ENCODE results near the gene RGS1.

RGS1 gene

DNA sequence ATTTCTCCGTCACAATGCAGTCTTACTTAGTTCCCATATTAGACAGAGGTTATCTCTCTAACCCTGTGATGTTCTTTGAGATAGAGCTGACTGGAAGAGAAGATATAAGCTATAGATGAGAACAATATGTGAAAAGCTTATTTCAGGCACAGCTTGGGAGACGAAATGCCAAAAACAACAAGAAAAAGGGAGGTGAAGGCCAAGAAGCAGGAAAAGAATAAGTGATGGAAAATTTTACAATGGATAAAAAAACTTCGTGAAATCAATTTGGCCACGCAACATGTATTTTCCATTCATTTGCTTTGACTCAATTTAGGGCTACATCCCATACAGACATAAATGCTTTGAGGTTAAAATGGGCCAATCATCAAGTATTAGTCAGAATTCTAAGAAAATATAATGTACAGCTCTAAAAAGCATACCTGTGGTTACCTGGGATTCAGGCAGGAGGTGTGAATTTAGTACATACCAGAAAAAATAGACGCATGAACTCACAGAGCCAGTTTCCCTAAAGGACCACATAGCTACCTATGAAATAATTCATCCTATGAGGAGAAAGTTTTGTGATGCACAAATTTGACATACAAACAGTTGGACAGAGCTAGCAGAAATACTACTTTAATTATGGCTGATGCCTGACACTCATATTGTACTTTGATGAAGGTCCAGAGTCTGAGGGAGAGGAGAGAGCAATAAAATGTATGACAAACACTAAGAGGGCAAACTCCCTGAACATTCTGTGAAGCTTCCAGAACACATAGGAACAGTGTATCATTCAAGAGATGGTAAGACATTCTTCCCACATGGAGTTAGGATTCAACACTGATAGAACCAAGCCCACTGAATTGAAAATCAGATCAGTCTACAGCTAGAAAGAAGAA lies 12.1 kb downstream of the RGS1 start:
- Histone ChIP-seq H3K27ac (ENCODE audit: extremely low read depth, low read depth, low read length) (no peak overlapping the region), H3K36me3 (ENCODE audit: control insufficient read depth in 2 of 2, insufficient read depth in 1 of 2, low read length in 2 of 2) (no peaks in the 10 kb centered on the region)
- POLR2A ChIA-PET = no interaction called here

DNA sequence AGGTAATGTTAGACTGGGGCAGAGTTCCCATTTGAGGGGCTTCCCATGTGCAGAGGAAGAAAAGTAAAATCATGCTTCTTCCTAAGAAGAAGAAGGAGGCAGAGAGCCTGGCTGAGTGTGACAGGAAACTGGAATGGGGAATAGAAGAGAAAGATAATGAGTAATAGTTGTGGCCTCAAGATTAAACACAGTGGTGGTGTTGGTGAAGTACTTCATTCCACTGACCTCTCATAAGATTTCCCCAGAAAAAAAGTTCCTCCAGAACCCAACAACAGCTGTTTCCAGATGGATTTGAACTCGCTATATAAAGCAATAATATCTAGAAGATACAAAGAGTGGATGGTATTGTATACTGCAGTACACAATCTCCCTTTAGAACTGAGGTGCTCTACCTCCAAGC lies 13.0 kb downstream of the RGS1 start:
- ChIA-PET CTCF (no interaction called here), POLR2A (no interaction called here)
- Histone ChIP-seq H3K27ac (ENCODE audit: extremely low read depth, low read depth, low read length) (no peak overlapping the region), H3K4me3 (ENCODE audit: low read depth, low read length) (no peak overlapping the region), H3K9me3 (ENCODE audit: control insufficient read depth, insufficient read depth, low read depth, low read length) (no peaks in the 10 kb centered on the region), H3K36me3 (ENCODE audit: control insufficient read depth in 2 of 2, insufficient read depth in 1 of 2, low read length in 2 of 2) (no peaks in the 10 kb centered on the region), H3K4me1 (ENCODE audit: control insufficient read depth, insufficient read depth, low read length) (no peaks in the 10 kb centered on the region)
- TF ChIP-seq GLIS1 (tag by site-specific recombination; IDR thresholded peaks at IDR 0.05) (no peak), ZNF664 (tag by site-specific recombination; IDR thresholded peaks at IDR 0.05) (no peak), ZNF529 (tag by site-specific recombination; IDR thresholded peaks at IDR 0.05; ENCODE audit: insufficient replicate concordance) (no peak), ZNF214 (tag by site-specific recombination; IDR thresholded peaks at IDR 0.05; ENCODE audit: borderline replicate concordance) (no peak), MEIS1 (CRISPR knock-in tag; IDR thresholded peaks at IDR 0.05; ENCODE audit: borderline replicate concordance) (no peak), ZNF132 (tag by site-specific recombination; IDR thresholded peaks at IDR 0.05; ENCODE audit: borderline replicate concordance) (no peak), ZNF792 (tag by site-specific recombination; IDR thresholded peaks at IDR 0.05) (no peak), ZNF169 (tag by site-specific recombination; IDR thresholded peaks at IDR 0.05) (no peak), ZNF560 (tag by site-specific recombination; IDR thresholded peaks at IDR 0.05; ENCODE audit: borderline replicate concordance) (no peak), BCL11B (tag by site-specific recombination; IDR thresholded peaks at IDR 0.05; ENCODE audit: low read depth) (no peak), ZNF530 (tag by site-specific recombination; IDR thresholded peaks at IDR 0.05; ENCODE audit: low read depth) (no peak), ZNF549 (tag by site-specific recombination; IDR thresholded peaks at IDR 0.05) (no peak), ZNF366 (tag by site-specific recombination; conservative IDR thresholded peaks at IDR 0.05) (no peak), ZNF335 (tag by site-specific recombination; conservative IDR thresholded peaks at IDR 0.05) (no peak), ZNF184 (tag by site-specific recombination; IDR thresholded peaks at IDR 0.05) (no peak)
- TF ChIP-seq, protein P1, sequence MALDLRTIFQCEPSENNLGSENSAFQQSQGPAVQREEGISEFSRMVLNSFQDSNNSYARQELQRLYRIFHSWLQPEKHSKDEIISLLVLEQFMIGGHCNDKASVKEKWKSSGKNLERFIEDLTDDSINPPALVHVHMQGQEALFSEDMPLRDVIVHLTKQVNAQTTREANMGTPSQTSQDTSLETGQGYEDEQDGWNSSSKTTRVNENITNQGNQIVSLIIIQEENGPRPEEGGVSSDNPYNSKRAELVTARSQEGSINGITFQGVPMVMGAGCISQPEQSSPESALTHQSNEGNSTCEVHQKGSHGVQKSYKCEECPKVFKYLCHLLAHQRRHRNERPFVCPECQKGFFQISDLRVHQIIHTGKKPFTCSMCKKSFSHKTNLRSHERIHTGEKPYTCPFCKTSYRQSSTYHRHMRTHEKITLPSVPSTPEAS (tag by site-specific recombination; IDR thresholded peaks at IDR 0.05) = no peak

More for the DNA sequence above, 12.1 kb downstream of the RGS1 start:
- no peaks in the 10 kb centered on the region for H3K4me1 ChIP-seq (ENCODE audit: control insufficient read depth, insufficient read depth, low read length)
- no peak overlapping the region for H3K4me3 ChIP-seq (ENCODE audit: low read depth, low read length)
- CTCF ChIA-PET = interaction anchor here (0.6 kb wide), 2 partner anchors 213 to 531 kb away, joined by 3 to 7 read pairs; no protein-coding TSS in a partner anchor
- no peaks in the 10 kb centered on the region for H3K9me3 ChIP-seq (ENCODE audit: control insufficient read depth, insufficient read depth, low read depth, low read length)
- TF ChIP-seq KLF10 (tag by site-specific recombination; IDR thresholded peaks at IDR 0.05) = no peak
- TF ChIP-seq ZNF791 (tag by site-specific recombination; IDR thresholded peaks at IDR 0.05) = no peak
- TF ChIP-seq ZNF660 (tag by site-specific recombination; IDR thresholded peaks at IDR 0.05) = no peak
- TF ChIP-seq ZNF747 (tag by site-specific recombination; IDR thresholded peaks at IDR 0.05) = no peak
- TF ChIP-seq ZNF776 (tag by site-specific recombination; IDR thresholded peaks at IDR 0.05; ENCODE audit: borderline replicate concordance) = no peak
- no peak for TF ChIP-seq ZNF530 (tag by site-specific recombination; IDR thresholded peaks at IDR 0.05; ENCODE audit: low read depth)
- TF ChIP-seq ZNF558 (tag by site-specific recombination; IDR thresholded peaks at IDR 0.05) = no peak
- no peak for TF ChIP-seq ZNF202 (tag by site-specific recombination; IDR thresholded peaks at IDR 0.05; ENCODE audit: borderline replicate concordance)
- TF ChIP-seq, protein P2, sequence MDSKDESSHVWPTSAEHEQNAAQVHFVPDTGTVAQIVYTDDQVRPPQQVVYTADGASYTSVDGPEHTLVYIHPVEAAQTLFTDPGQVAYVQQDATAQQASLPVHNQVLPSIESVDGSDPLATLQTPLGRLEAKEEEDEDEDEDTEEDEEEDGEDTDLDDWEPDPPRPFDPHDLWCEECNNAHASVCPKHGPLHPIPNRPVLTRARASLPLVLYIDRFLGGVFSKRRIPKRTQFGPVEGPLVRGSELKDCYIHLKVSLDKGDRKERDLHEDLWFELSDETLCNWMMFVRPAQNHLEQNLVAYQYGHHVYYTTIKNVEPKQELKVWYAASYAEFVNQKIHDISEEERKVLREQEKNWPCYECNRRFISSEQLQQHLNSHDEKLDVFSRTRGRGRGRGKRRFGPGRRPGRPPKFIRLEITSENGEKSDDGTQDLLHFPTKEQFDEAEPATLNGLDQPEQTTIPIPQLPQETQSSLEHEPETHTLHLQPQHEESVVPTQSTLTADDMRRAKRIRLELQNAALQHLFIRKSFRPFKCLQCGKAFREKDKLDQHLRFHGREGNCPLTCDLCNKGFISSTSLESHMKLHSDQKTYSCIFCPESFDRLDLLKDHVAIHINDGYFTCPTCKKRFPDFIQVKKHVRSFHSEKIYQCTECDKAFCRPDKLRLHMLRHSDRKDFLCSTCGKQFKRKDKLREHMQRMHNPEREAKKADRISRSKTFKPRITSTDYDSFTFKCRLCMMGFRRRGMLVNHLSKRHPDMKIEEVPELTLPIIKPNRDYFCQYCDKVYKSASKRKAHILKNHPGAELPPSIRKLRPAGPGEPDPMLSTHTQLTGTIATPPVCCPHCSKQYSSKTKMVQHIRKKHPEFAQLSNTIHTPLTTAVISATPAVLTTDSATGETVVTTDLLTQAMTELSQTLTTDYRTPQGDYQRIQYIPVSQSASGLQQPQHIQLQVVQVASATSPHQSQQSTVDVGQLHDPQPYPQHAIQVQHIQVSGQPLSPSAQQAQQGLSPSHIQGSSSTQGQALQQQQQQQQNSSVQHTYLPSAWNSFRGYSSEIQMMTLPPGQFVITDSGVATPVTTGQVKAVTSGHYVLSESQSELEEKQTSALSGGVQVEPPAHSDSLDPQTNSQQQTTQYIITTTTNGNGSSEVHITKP (tag by site-specific recombination; IDR thresholded peaks at IDR 0.05) = no peak
- no peak for TF ChIP-seq ZNF132 (tag by site-specific recombination; IDR thresholded peaks at IDR 0.05; ENCODE audit: borderline replicate concordance)
- TF ChIP-seq ZNF555 (tag by site-specific recombination; conservative IDR thresholded peaks at IDR 0.05) = no peak
- no peak for TF ChIP-seq ZNF48 (tag by site-specific recombination; IDR thresholded peaks at IDR 0.05)
- TF ChIP-seq ZBTB20 (tag by site-specific recombination; IDR thresholded peaks at IDR 0.05) = no peak
- TF ChIP-seq, protein P3, sequence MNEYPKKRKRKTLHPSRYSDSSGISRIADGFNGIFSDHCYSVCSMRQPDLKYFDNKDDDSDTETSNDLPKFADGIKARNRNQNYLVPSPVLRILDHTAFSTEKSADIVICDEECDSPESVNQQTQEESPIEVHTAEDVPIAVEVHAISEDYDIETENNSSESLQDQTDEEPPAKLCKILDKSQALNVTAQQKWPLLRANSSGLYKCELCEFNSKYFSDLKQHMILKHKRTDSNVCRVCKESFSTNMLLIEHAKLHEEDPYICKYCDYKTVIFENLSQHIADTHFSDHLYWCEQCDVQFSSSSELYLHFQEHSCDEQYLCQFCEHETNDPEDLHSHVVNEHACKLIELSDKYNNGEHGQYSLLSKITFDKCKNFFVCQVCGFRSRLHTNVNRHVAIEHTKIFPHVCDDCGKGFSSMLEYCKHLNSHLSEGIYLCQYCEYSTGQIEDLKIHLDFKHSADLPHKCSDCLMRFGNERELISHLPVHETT (tag by site-specific recombination; IDR thresholded peaks at IDR 0.05) = no peak
- no peak for TF ChIP-seq GFI1B (tag by site-specific recombination; IDR thresholded peaks at IDR 0.05)
- TF ChIP-seq BCL11B (tag by site-specific recombination; IDR thresholded peaks at IDR 0.05; ENCODE audit: low read depth) = no peak

Measured in HEK293 (cell line).